ENCODE measurements around the gene CACFD1.
A peak's percentile ranks its signal among the peaks of the same experiment; 100 is the strongest.

CACFD1 gene

DNA sequence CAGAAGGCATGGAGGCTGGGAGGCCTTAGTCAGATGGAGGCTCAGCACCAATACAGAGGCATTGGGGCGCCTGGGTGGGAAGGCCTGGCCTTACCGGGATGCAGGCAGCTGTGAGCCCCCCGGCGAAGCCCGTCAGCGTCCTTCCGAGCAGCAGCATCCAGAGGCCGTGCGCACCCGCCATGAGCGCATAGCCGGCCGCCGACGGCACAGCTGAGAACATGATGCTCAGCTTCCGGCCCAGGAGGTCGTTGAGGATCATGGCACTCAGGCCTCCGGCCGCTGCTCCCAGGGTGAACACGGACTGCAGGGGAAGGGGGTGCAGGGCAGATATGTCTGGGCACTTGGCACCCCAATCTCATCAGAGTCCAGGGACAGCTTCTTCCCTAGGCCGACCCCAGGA lies 17.2 kb downstream of the CACFD1 start:
- no peak overlapping the region for H3K4me3 ChIP-seq
- H3K27ac ChIP-seq, result no peak overlapping the region

DNA sequence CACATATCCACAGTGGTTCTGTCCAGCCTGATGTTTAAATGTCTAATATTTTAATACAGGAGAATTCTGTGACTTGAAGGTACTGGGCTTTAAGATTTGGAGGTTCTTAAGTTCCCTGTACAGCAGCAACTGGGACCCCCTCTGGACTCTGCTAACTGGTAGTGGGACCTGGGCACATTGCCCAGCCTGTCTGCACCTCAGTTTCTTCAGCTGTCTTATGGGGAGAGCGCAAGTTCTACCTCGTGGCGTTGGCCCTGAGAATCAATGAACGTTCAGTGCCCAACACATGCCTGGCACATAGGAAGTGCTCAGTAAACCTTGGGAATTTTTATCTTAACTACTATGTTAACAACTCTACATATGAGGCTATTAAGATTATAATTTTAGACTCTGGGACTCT lies 17.7 kb downstream of the CACFD1 start:
- no peak overlapping the region for H3K4me3 ChIP-seq
- H3K27ac ChIP-seq, result no peak overlapping the region

DNA sequence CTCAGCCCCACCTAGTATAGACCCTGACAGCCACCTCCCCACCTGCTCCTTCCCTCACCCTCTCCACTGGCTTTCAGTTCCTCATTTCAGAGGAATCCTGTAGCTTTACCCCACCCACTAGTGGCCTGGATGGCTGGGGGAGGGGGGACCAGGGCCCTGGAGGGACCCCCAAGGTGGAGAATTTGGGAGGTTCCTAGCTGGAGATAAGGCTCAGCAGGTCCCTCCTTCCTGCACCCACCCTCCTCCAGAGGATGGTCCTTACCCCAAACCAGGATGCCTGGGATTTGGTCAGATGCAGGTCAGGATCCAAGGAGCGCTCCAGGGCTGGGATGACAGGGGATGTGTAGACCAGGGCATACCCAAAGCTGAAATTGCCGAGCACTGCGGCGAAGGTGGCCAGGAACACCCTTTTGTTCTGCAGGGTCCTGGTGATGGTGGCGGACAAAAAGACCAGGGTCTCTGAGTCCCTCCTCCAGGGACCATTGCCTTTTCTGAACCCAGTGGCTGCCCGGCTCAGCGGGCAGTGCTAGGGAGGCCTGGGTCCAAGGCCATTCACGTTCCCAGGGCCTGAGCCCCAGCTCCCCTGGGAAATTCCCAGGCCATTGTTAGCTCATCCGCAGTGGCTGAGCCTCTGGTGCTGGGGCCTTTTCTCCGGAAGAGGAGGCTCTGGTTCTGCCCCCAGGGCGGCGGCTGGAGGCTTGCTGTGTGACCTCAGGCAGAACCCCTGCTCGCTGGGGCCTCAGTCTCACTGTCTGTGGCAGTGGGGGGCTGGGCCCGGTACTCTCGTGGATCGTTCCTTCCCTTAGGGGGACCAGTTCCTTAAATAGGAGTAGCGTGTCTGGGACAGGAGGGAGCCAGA lies 18.4 kb downstream of the CACFD1 start:
- H3K27ac ChIP-seq, result peak overlapping the region in 16 of 21 experiments; percentile 1 to 79 (median 62)

DNA sequence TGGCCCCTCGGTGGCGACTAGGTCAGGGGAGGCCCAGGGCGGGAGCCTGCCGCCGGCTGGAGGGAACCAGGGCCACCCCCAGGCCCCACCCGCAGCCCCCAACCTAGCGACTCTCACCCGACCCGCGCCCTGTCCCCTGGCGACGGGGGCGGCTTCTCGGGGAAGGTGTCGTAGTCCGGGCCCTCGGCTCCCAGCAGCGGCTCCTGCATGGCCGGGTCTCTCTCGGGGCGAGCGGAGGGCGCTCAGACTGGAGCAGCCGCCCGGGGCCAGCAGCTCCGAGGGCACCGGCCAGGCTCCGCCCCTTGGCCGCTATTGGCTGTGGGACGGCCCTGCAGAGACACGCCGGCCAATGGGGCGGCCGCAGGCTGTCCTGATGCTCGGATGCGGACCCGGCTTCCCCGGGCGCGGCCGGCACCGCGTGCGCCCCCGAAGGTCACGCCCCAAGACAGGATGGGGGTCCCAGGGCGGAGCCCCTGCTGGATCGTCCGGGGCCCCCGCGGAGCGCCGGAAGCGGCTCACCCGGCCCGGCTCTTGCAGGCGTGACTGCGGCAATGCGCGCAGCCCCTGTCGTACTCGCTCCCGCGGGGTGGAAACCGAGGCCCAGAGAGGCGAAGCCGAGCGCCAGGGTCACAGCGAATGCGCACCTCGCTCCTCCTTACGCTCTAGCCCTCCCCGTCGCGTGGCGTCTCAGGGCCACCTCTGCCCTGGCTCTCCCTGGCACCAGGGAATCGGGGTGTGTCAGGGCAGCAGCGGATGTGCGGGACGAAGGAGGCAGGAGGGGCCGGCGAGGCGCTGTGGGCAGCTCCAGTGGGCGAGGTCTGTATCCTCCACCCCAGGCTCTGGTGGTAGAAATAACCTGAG lies 19.3 kb downstream of the CACFD1 start, which contains the start of gene SLC2A6:
Gene SLC2A6, minus strand, starts transcription at position 249 of the 861 bp plus-strand sequence. Its CDS starts 40 bp downstream, at position 209.
- H3K27ac ChIP-seq, result peak within 1 kb of the TSS in 16 of 21 experiments; percentile 1 to 79 (median 62)
- peak within 1 kb of the TSS; percentile 37 to 53 (median 45) for H3K4me3 ChIP-seq

More for the DNA sequence above, 18.4 kb downstream of the CACFD1 start:
- peak overlapping the region; percentile 37 to 53 (median 45) for H3K4me3 ChIP-seq

DNA sequence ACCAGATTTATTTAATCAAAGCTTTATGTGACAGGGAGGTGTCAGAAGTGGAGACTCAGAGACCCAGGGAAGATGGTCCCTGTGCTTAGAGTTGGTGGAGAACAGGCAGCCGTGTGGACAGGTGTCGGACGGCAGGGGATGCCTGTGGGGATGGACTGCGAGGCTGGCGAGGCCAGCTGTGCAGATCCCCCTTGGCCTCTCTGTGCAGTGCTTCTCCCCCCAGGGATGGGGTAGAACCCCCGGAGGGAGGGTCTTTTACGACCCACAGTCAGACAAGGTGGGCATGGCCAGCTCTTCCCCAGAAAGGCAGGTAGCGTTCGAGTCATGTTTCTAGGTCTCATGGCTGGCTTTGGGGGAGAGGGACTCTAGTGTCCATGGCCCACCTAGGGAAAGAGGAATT lies 23.8 kb downstream of the CACFD1 start:
- Histone ChIP-seq H3K27ac (no peak overlapping the region), H3K4me3 (no peak overlapping the region)

DNA sequence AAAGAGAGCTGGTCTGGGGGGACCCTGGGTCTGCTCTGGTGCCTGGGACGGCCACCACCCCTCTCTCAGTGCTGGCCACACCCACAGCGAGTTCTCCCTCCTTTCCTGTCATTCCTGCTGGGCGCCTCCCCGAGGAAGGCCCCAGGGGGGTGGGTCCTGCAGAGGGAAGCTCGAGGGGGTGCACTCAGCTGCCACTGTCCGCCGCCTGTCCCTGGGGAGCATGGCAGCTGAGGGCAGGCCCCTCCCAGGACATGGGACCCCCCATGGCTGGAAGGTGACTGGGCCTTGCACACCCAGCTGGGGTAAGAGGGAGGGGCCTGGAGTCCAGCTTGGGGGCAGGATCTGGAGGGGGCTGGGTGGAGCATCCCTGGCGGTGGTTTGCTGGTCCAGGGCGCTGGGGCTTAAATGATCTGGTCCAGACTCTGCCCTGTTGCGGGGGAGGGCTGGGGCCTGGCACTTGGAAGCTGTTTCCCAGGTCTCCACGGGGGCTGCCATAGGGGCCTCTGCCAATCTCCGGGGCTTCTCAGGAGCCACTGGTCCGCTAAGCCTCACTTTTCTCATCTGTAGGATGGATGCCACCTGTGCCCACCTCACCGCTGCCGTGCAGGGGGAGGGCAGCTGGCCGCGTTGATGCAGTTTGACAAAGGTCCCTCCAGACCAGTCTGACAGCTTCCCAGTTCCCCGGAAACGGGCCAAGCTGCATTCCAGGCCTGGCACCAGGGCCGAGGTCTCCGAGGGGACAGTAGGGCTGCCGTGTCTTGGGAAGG lies 25.1 kb downstream of the CACFD1 start:
- H3K4me3 ChIP-seq, result no peak overlapping the region
- H3K27ac ChIP-seq, result no peak overlapping the region

DNA sequence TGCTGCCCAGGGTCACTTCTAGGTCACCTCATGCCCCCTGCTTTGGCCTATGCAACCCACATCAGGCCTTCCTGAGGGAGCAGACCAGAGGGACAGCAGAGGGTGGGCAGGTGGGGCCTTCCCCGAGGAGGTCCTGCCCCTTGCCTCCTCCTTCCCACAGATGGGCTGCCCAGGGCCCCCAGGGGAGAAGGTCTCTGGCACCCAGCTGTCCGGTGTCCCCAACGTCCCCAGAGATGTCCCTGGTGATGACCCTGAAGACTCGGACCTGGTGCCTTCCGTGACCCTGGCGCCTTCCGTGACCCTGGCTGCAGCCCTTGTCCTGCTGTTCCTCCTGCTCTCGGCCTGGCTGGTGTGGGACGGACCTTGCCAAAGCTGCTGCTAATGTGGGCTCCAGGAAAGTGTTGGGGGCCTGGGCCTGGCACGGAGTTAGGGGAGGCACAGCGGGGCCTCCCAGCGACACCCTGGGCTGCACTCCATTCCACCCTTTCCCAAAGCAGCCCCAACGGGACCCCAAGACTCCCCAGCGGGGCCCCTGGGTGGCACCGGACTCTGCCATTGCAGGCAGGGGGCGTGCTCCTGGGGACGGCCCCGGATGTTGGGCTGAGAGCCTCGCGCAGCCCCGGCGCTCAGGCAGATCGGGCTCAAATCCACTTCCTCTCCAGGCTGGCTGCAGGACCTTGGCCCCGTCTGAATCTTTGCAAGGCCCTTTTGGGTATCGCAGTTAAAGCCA lies 25.9 kb downstream of the CACFD1 start:
- H3K4me3 ChIP-seq, result no peak overlapping the region
- no peak overlapping the region for H3K27ac ChIP-seq

DNA sequence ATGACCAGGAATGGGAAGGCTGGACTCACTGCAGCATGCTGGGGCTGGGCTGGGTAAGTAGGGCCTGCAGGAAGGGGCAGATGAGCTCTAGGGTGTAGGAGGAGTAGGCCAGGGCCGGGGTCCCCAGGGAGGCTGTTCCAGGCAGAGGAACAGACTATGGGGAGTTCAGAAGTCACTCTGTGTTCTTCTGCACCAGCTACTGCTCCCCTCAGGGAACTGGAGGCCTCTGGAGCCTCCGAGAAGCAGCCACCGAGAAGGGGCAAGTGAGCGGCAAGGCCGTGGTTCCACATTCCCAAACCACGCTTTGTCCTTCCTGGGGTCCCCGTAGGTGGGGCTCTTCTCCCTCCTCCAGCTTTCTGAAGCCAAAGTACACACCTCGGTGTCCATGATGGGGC lies 27.6 kb downstream of the CACFD1 start:
- Histone ChIP-seq H3K27ac (peak overlapping the region in 2 of 21 experiments; percentile 14 to 21), H3K4me3 (no peak overlapping the region)

DNA sequence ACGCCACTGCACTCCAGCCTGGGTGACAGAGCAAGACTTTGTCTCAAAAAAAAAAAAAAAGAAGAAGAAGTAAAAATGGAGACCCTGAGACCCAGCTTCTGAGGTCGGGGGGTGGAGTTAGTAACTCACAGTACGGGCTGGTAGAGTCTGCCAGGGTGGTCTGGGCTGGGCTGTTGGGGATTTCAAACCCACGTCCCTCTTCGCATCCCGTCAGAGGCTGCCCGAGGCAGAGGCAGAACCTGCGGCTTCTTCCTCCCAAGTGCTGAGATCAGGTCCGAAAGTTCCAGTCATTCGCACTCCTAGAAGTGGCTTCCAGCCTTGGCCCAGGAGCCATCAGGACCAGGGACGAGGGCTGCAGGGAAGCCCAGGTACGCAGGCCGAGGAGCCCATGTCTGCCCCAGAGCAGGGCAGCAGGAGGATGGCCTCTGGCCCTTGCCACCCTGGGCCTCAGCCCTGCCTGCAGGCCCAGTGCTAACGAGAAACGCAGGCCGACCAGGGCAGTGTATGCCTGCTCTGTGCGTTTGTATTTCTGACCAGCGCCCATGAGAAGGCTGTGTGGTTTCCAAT lies 29.0 kb downstream of the CACFD1 start:
- no peak overlapping the region for H3K27ac ChIP-seq
- H3K4me3 ChIP-seq, result no peak overlapping the region

DNA sequence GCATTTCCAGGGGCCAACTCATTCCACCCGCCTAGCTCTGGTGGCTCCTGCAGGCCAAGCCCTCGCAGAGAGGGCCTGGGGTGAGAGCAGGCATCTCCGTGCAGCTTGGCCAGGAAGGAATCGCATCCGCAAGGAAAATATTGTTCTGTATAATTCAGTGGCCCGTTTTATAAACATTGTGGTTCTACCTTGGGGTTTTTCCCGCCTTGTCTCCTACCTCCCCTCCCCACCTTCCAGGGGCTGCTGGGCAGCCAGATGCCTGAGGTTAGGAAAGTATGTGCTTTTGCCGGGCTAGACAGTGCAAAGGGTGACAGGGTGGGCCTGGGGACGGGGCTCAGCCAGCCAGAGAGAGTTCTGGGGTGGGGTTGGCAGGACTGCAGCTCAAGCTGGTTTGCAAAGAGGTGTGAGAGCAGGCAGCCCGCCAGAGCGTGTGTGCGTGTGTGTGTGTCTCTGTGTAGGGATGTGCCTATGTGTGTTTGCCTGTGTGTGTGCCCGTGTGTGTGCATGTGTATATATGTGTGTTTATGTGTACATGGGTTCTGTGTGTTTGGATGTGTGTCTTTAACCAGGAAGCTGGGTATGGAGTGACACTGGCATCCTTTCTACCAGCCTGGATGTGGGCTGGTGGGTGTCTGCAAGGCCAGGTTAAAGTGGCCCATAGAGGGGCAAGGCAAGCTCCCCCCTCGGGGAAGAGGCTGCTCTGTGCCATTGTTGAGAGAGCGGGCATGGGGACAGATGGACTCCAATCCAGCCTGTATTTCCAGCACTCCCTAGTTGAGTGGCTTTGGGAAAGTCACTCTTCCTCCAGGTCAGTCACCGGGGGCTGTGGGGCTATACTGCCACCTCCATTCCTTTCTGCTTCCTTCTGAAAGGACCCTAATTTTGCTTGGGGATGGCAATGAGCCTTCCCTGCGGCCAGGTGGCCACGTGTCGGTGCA lies 29.7 kb downstream of the CACFD1 start:
- H3K27ac ChIP-seq, result no peak overlapping the region
- H3K4me3 ChIP-seq, result no peak overlapping the region

DNA sequence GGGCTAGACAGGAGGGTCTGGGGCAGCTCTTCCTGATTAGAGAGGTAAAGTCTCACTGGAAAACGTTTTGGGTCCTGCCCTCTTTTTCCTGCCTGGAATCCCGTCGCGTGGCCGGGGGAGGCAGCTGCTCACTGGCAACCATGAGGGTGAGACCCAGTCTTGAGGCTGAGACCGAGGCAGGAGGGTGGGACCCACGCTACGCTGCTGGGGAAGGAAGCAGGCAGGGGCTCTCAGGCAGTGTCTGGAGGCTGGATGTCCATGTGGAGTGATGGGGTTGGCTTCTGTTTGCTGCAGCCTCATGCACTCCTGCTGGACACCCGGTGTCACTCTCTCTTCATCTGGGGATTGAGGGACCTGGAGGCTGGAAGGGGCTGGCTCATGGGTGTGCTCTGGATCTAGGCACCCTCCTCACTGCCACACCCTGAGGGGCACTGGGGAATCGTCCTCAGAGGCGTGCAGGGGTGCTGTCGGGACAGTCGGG lies 30.5 kb downstream of the CACFD1 start:
- no peak overlapping the region for H3K27ac ChIP-seq

DNA sequence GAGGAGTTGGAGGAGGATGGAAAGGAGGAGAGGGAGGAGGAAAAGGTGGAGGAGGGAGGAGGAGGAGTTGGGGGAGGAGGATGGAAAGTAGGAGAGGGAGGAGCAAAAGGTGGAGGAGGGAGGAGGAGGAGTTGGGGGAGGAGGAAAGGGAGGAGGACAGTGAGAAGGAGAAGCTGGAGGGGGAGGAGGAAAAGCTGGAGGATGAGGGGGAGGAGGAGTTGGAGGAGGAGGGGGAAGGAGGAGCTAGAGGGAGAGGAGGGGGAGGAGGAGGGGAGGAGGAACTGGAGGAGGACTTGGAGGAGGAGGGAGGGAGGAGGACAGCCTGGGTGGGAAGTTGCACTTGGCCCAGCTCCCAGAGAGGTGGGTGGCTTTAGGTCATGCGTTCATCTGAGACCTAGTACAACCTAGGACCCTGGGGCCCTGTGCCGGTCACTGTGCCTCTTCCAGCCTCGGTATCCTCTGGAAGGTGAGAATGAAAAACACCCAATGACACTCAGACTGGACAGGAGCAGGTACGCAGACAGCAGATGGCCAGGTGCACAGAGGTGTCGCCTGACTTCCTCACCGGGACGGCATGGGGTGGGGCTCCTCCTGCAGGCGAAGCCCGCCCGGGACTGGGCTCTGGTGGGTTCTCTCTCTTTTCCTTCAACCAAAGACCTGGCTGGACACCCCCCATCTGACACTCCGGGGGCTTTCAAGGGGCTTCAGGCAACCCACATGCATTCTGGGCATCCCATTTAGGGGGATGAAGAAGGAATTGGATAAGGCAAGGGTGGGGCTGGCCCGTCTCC lies 31.3 kb downstream of the CACFD1 start:
- no peak overlapping the region for H3K27ac ChIP-seq

More for the DNA sequence above, 30.5 kb downstream of the CACFD1 start:
- no peak overlapping the region for H3K4me3 ChIP-seq

DNA sequence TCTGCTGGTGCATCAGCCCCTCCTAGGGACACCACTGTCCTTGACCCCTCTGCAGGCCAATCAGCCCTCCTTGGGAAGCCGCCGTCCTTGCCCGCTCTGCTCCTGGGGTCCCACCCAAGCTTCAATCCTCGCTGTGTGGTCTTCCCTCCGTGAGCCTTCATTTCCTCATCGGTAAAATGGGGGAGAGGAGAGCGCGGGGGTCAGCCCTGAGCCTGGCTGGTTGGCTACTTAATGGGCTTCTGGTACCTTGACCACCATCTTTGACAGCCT lies 31.8 kb downstream of the CACFD1 start:
- Histone ChIP-seq H3K27ac (peak overlapping the region in 1 of 21 experiments; percentile 26), H3K4me3 (no peak overlapping the region)

More for the DNA sequence above, 31.3 kb downstream of the CACFD1 start:
- H3K4me3 ChIP-seq, result no peak overlapping the region

DNA sequence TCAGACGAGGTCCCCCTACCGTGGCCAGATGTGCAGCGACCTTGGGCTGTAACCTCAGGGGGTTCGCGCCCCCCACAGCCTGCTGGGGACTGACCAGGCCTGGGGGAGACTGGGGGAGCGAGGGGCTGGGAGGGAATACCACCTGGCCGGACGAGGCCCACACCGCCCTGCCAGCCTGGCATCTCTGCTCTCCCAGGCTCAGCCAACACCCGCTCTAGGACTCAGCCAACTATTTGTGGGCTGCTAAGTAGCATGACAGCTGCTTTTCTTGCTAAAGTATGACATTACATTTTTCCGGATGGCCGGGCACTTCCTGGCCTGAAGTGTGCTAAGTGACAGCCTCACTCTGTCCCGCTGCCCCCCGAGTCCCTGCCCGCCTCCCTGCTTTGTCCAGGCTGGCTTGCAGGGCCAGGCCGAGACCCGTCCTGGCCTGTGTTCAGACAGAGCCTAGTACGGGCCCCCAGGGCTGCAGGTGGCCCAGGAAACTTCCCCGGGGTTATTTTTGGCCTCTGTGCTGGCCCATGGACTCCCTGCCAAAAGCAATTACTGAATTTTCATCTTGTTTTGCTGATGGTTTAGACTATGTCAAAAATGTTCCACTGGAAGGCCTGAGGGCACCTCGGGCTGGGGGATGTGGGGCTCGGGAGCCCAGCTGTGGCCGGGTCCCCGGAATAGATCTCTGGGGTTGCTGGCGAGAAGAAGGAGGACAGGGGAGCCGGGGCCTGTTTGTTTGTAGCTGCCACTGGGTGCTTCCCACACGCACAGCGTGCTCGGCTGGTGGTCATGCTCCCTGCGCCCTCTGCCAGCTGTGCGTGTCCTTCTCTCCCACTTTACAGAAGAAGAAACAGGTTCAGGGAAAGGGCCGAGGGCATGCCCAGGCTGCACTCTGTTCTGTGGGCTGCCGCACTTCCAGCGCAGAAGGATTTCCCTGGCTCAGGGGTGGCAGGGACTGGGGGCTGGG lies 32.6 kb downstream of the CACFD1 start:
- peak overlapping the region in 4 of 21 experiments; percentile 1 to 37 (median 16) for H3K27ac ChIP-seq
- no peak overlapping the region for H3K4me3 ChIP-seq

DNA sequence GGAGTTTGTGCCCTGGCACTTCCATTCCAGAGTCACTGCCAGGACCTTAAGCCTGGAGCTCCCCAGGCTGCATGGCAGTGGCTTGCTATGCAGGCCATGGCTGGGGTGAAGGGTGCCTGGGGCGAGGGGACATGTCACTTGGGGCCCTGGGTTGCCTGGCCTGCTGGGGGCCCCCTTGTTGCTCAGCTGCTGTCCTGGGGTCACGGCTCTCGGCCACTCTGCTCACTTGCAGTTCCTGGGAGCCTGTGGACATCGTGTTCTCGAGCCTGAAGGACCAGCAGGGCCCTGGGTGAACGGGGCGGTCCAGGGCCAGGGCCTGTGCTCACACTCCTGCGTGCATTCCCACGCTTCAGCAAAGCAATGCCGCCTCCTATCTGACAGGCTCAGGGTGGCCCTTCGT lies 33.6 kb downstream of the CACFD1 start:
- Histone ChIP-seq H3K4me3 (no peak overlapping the region), H3K27ac (no peak overlapping the region)

All from skin epidermis (tissue), 12 donors.